SK-N-MC (cell line): Measurements from ENCODE around the gene PGM5.

ENCODE experiments used
- EZH2 ChIP-seq: fragments of 200-600 bp; sonication (generic); IDR thresholded peaks from one replicate; pipeline ENCODE4 v1.6.1; 2017; ENCODE audit warnings: antibody characterized with exemption
- POLR2AphosphoS5 ChIP-seq: IDR thresholded peaks from 2 replicates; pipeline ENCODE4 v1.6.1; 2012; ENCODE audit warnings: mild to moderate bottlenecking, low read depth, low read length, borderline replicate concordance

- TF ChIP-seq EZH2 = no peak
- TF ChIP-seq POLR2AphosphoS5 = no peak
Observed at GRCh38 chr9:68476847-68477246, 120.4 kb downstream of the PGM5 start.
